Activated T-helper 2 cell treated with anti-CD3 and anti-CD28 coated beads, Interferon-gamma antibody, Interleukin-2, Interleukin-4, amounts not matched to agents 10 μg/mL and 5 μg/mL and 100 μg/mL, durations not matched to agents 14 hours and 24 hours and 36 hours (primary cell): ENCODE measurements around the gene MGA. TPM values are rescaled to one million over a fixed set of nuclear protein-coding genes. Genes with fewer than 3 reads are reported as not detected.
A peak's percentile ranks its signal among the peaks of the same experiment; 100 is the strongest.

Experiments used
- DNase-seq: peaks from one replicate; pipeline ENCODE4 v3.0.0; 2021; ENCODE audit warnings: low spot score
- H3K27ac Mint-ChIP-seq: one replicate; pipeline ENCODE4 v1.8.0; 2021; ENCODE audit warnings: mixed read lengths
- H3K27me3 Mint-ChIP-seq: one replicate; pipeline ENCODE4 v1.8.0; 2021; ENCODE audit warnings: low read depth, mixed read lengths
- H3K36me3 Mint-ChIP-seq: one replicate; pipeline ENCODE4 v1.8.0; 2021; ENCODE audit warnings: low read depth, mixed read lengths
- H3K4me1 Mint-ChIP-seq: one replicate; pipeline ENCODE4 v1.8.0; 2021; ENCODE audit warnings: low read depth, mixed read lengths
- H3K4me3 Mint-ChIP-seq: one replicate; pipeline ENCODE4 v1.8.0; 2021; ENCODE audit warnings: low read depth, mild to moderate bottlenecking, moderate library complexity, mixed read lengths
- H3K9me3 Mint-ChIP-seq: one replicate; pipeline ENCODE4 v1.8.0; 2021; ENCODE audit warnings: mixed read lengths
- intact Hi-C: fragments of 100-400 bp; cut with micrococcal nuclease; formaldehyde crosslinking; loops from one replicate; pipeline ENCODE4 v1.15.1; 2023
- total RNA-seq: library from RNA; stranded (reverse); gene quantifications from 2 replicates; pipeline ENCODE4 v1.2.3, GENCODE V29; 2022

MGA gene
- total RNA-seq = 37.7 and 38.2 TPM in 2 replicates

- Mint-ChIP-seq H3K4me3 (peak within 1 kb of the TSS; percentile 88), H3K36me3 (peaks cover 14% of the 10 kb centered on the region), H3K27ac (peak within 1 kb of the TSS; percentile 87), H3K4me1 (peaks cover 32% of the 10 kb centered on the region), H3K27me3 (peaks cover 25% of the 10 kb centered on the region), H3K9me3 (peaks cover 7% of the 10 kb centered on the region)
- intact Hi-C loops = loop anchor here (1.0 to 5.0 kb wide), 4 partner anchors 37 to 430 kb away; partner anchors contain the start of genes CHP1 and EXD1
- peak; percentile 88 for DNase-seq
Observed at GRCh38 chr15:41660235-41661077, at the start of gene MGA. Gene MGA, plus strand, starts transcription at chr15:41660405.

- Mint-ChIP-seq H3K9me3 (no peaks in the 10 kb centered on the region), H3K4me3 (peak overlapping the region; percentile 76), H3K36me3 (no peaks in the 10 kb centered on the region), H3K4me1 (peaks cover 8% of the 10 kb centered on the region), H3K27me3 (peaks cover 13% of the 10 kb centered on the region), H3K27ac (peak overlapping the region; percentile 74)
- intact Hi-C loops = loop anchor here (1.0 kb wide), 1 partner anchor 40 kb away; the partner anchor contains the start of gene MGA
- no peak for DNase-seq
Observed at GRCh38 chr15:41620536-41621199, 39.5 kb upstream of the MGA start.

GRCh38 chr15:41621200-41622193 is 38.7 kb upstream of the MGA start:
- peak; percentile 71 for DNase-seq
- peaks cover 13% of the 10 kb centered on the region for H3K27me3 Mint-ChIP-seq
- intact Hi-C loops = loop anchor here (1.0 kb wide), 1 partner anchor 39 kb away; the partner anchor contains the start of gene MGA
- H3K4me1 Mint-ChIP-seq = peaks cover 8% of the 10 kb centered on the region
- H3K4me3 Mint-ChIP-seq = peak overlapping the region; percentile 76
- H3K27ac Mint-ChIP-seq = peak overlapping the region; percentile 74
- H3K9me3 Mint-ChIP-seq = no peaks in the 10 kb centered on the region
- no peaks in the 10 kb centered on the region for H3K36me3 Mint-ChIP-seq

- no peak overlapping the region for H3K27ac Mint-ChIP-seq
- no peaks in the 10 kb centered on the region for H3K9me3 Mint-ChIP-seq
- H3K36me3 Mint-ChIP-seq = no peaks in the 10 kb centered on the region
- H3K4me1 Mint-ChIP-seq = peaks cover 8% of the 10 kb centered on the region
- no peak for DNase-seq
- no peak overlapping the region for H3K4me3 Mint-ChIP-seq
- intact Hi-C loops = no loop called here
- H3K27me3 Mint-ChIP-seq = peaks cover 13% of the 10 kb centered on the region
Observed at GRCh38 chr15:41622901-41623300, 37.3 kb upstream of the MGA start.

- H3K27me3 Mint-ChIP-seq = no peaks in the 10 kb centered on the region
- DNase-seq = no peak
- no peak overlapping the region for H3K27ac Mint-ChIP-seq
- H3K4me3 Mint-ChIP-seq = no peak overlapping the region
- H3K36me3 Mint-ChIP-seq = no peaks in the 10 kb centered on the region
- intact Hi-C loops = no loop called here
- no peaks in the 10 kb centered on the region for H3K9me3 Mint-ChIP-seq
- H3K4me1 Mint-ChIP-seq = peaks cover 2% of the 10 kb centered on the region
Observed at GRCh38 chr15:41627203-41627602, 33.0 kb upstream of the MGA start.

GRCh38 chr15:41629463-41629862 is 30.7 kb upstream of the MGA start:
- Mint-ChIP-seq H3K36me3 (no peaks in the 10 kb centered on the region), H3K4me3 (no peak overlapping the region)
- intact Hi-C loops = no loop called here

GRCh38 chr15:41629883-41630282 is 30.3 kb upstream of the MGA start:
- no peaks in the 10 kb centered on the region for H3K27me3 Mint-ChIP-seq
- intact Hi-C loops = no loop called here
- H3K27ac Mint-ChIP-seq = no peak overlapping the region
- DNase-seq = no peak
- H3K36me3 Mint-ChIP-seq = no peaks in the 10 kb centered on the region
- no peak overlapping the region for H3K4me3 Mint-ChIP-seq
- no peaks in the 10 kb centered on the region for H3K9me3 Mint-ChIP-seq
- H3K4me1 Mint-ChIP-seq = peaks cover 13% of the 10 kb centered on the region

More at GRCh38 chr15:41629463-41629862, 30.7 kb upstream of the MGA start:
- DNase-seq = no peak
- Mint-ChIP-seq H3K27me3 (no peaks in the 10 kb centered on the region), H3K4me1 (peaks cover 9% of the 10 kb centered on the region), H3K27ac (no peak overlapping the region), H3K9me3 (no peaks in the 10 kb centered on the region)

GRCh38 chr15:41630616-41631217 is 29.5 kb upstream of the MGA start:
- no peaks in the 10 kb centered on the region for H3K36me3 Mint-ChIP-seq
- peaks cover 13% of the 10 kb centered on the region for H3K4me1 Mint-ChIP-seq
- H3K9me3 Mint-ChIP-seq = no peaks in the 10 kb centered on the region
- H3K27me3 Mint-ChIP-seq = no peaks in the 10 kb centered on the region
- DNase-seq = no peak
- H3K27ac Mint-ChIP-seq = no peak overlapping the region
- intact Hi-C loops = no loop called here
- H3K4me3 Mint-ChIP-seq = no peak overlapping the region

- no peak overlapping the region for H3K4me3 Mint-ChIP-seq
- no peaks in the 10 kb centered on the region for H3K9me3 Mint-ChIP-seq
- no peak for DNase-seq
- no peaks in the 10 kb centered on the region for H3K36me3 Mint-ChIP-seq
- intact Hi-C loops = no loop called here
- H3K27ac Mint-ChIP-seq = no peak overlapping the region
- peaks cover 15% of the 10 kb centered on the region for H3K4me1 Mint-ChIP-seq
- no peaks in the 10 kb centered on the region for H3K27me3 Mint-ChIP-seq
Observed at GRCh38 chr15:41631880-41632470, 28.2 kb upstream of the MGA start.

- Mint-ChIP-seq H3K27ac (no peak overlapping the region), H3K4me1 (peaks cover 18% of the 10 kb centered on the region), H3K4me3 (no peak overlapping the region), H3K9me3 (no peaks in the 10 kb centered on the region), H3K36me3 (no peaks in the 10 kb centered on the region), H3K27me3 (no peaks in the 10 kb centered on the region)
- intact Hi-C loops = no loop called here
- no peak for DNase-seq
Observed at GRCh38 chr15:41633609-41634008, 26.6 kb upstream of the MGA start.

- Mint-ChIP-seq H3K4me1 (peaks cover 18% of the 10 kb centered on the region), H3K36me3 (no peaks in the 10 kb centered on the region), H3K4me3 (no peak overlapping the region), H3K27me3 (no peaks in the 10 kb centered on the region), H3K27ac (no peak overlapping the region), H3K9me3 (no peaks in the 10 kb centered on the region)
- intact Hi-C loops = no loop called here
- no peak for DNase-seq
Observed at GRCh38 chr15:41634072-41634626, 26.1 kb upstream of the MGA start.
